Measurements from ENCODE around the gene KLHL29. TPM values are rescaled to one million over a fixed set of nuclear protein-coding genes. Genes with fewer than 3 reads are reported as not detected.

Gene KLHL29
- total RNA-seq, 4 donors from 2014 or later: 4.8 to 17.0 (median 10.5) TPM

DNA sequence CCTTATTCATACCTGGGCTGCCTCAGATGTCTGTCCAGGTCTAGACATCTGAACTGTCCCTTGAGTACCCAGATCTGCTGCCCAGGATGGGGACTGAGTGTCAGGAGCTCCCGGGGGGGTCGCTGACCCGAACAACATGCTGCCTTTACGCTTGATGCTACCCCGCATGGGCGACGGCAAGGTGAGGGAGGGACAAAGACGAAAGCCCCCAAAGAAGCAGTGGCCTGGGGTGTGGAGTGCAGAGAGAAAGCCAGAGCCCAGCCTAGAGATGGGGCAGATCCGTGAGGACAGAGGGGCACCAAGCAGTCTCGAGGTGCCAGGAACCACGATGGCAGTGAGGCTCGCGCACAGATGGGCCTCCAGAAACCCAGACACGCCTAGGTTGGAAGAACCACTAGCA, 307.3 kb downstream of the KLHL29 start:
- Histone ChIP-seq H3K27me3 (no peaks in the 10 kb centered on the region), H3K4me3 (no peak overlapping the region), H3K9me3 (no peaks in the 10 kb centered on the region), H3K4me1 (no peaks in the 10 kb centered on the region), H3K36me3 (no peaks in the 10 kb centered on the region), H3K27ac (no peak overlapping the region)
- TF ChIP-seq, protein P1, sequence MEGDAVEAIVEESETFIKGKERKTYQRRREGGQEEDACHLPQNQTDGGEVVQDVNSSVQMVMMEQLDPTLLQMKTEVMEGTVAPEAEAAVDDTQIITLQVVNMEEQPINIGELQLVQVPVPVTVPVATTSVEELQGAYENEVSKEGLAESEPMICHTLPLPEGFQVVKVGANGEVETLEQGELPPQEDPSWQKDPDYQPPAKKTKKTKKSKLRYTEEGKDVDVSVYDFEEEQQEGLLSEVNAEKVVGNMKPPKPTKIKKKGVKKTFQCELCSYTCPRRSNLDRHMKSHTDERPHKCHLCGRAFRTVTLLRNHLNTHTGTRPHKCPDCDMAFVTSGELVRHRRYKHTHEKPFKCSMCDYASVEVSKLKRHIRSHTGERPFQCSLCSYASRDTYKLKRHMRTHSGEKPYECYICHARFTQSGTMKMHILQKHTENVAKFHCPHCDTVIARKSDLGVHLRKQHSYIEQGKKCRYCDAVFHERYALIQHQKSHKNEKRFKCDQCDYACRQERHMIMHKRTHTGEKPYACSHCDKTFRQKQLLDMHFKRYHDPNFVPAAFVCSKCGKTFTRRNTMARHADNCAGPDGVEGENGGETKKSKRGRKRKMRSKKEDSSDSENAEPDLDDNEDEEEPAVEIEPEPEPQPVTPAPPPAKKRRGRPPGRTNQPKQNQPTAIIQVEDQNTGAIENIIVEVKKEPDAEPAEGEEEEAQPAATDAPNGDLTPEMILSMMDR (IDR thresholded peaks at IDR 0.05): no peak
- TF ChIP-seq POLR2A (IDR thresholded peaks at IDR 0.05): no peak
- intact Hi-C loops (cut with DNase I; ENCODE audit: low total_unique reads): no loop called here
- DNase-seq: no peak

DNA sequence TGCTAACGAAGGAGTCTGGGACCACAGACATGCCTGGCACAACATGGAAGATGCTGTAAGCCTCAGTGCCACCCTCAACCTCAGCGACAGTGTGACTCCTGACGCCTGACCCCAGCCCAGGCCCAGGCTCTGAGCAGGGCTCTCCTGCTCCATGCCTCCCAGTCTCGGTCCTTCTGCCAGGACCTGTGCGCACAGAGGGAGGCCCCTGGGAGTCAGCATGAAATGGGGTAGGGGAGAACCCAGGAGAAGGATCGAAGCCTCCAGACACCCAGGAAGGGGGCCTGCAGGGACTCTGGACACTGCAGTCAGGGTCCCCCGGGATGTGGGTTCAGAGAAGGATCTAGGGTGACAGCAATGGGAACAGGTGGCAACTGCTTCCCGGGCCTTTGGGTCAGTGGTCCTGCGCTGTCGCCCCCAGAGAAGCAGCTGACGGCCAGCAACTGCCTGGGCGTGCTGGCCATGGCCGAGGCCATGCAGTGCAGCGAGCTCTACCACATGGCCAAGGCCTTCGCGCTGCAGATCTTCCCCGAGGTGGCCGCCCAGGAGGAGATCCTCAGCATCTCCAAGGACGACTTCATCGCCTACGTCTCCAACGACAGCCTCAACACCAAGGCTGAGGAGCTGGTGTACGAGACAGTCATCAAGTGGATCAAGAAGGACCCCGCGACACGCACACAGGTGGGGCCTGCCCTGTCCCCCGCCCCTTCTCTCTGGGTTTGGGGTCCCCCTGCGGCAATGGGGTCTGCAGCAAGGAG, 308.0 kb downstream of the KLHL29 start:
- DNase-seq: no peak
- Histone ChIP-seq H3K4me1 (no peaks in the 10 kb centered on the region), H3K36me3 (no peaks in the 10 kb centered on the region), H3K27me3 (no peaks in the 10 kb centered on the region), H3K27ac (no peak overlapping the region), H3K4me3 (no peak overlapping the region), H3K9me3 (no peaks in the 10 kb centered on the region)
- TF ChIP-seq, protein P1 (IDR thresholded peaks at IDR 0.05): no peak
- TF ChIP-seq POLR2A (IDR thresholded peaks at IDR 0.05): no peak
- intact Hi-C loops (cut with DNase I; ENCODE audit: low total_unique reads): no loop called here

DNA sequence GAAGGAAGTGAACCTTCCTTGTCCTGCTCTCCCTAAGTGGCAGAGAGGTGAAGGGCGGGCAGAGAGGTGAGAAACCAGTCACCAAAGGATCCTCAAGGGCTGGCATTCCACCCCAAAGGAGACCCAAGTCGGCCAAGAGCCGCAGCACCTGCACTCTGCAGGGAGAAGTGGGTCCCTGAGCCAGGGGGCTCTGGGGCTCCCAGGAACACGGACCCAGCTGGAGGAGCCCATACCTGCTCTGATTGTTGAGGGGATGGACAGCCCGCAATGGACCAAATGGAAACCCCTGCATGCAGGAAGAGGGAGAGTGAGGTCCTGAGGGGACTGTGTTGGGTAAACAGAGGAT, 308.6 kb downstream of the KLHL29 start:
- Histone ChIP-seq H3K4me3 (no peak overlapping the region), H3K36me3 (no peaks in the 10 kb centered on the region), H3K27me3 (no peaks in the 10 kb centered on the region), H3K9me3 (no peaks in the 10 kb centered on the region), H3K4me1 (no peaks in the 10 kb centered on the region), H3K27ac (no peak overlapping the region)
- DNase-seq: no peak
- TF ChIP-seq POLR2A (IDR thresholded peaks at IDR 0.05): no peak
- TF ChIP-seq, protein P1 (IDR thresholded peaks at IDR 0.05): no peak
- intact Hi-C loops (cut with DNase I; ENCODE audit: low total_unique reads): no loop called here

DNA sequence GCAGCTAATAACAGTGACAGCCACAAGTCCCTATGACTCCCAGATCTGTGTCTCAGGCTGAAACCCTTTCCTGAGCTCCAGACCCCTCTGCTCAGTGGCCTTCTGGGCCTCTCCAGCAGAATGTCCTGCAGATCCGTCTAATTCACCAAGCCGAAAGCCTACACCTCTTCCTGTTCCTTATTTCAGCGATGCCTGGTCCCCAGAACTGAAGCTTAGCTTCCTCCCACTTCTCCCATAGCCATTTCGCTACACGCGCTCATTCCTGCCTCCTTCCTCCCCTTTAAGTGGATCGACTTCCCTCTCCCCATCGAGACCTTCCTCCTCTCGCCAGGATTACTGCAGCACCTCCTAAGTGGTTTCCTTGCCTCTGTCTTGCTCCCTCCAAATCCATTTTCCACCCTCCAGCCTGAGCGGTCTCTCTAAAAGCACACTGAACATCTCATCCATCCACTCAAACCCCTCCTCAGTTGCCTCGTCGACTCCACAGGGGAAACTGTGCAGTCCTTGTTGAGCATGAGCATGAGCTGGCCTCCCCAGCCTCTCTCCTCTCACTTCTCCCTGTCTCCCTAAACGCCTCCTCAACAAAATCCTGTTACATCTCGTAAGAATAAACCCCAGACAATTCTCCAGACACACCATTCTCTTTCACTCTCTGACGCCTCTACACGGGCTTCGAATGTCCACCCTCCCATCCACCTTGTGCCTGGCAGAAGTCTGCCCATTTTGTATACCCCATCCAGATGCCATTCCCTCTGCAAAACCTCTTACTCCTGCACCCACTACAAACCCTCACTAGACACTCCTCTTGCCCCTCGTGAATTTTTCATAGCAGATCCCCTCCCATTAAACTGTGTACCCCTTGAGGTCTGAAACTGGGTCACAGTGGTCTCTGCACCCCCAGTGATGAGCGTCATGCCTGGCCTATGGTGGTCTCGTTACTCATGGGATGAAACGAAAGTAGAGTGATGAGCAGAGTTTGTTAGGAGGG, 309.4 kb downstream of the KLHL29 start:
- H3K4me1 ChIP-seq: no peaks in the 10 kb centered on the region
- no peak overlapping the region for H3K4me3 ChIP-seq
- intact Hi-C loops (cut with DNase I; ENCODE audit: low total_unique reads): no loop called here
- no peak overlapping the region for H3K27ac ChIP-seq
- no peaks in the 10 kb centered on the region for H3K36me3 ChIP-seq
- H3K9me3 ChIP-seq: no peaks in the 10 kb centered on the region
- DNase-seq: no peak
- H3K27me3 ChIP-seq: no peaks in the 10 kb centered on the region
- TF ChIP-seq, protein P1 (IDR thresholded peaks at IDR 0.05): no peak
- TF ChIP-seq POLR2A (IDR thresholded peaks at IDR 0.05): no peak
